ENCODE measurements around the gene MYH6. TPM values are rescaled to one million over a fixed set of nuclear protein-coding genes. Genes with fewer than 3 reads are reported as not detected.
"Not testable (repeated sequence)": the region's sequence is repeated elsewhere in the genome, so short reads cannot be mapped to it uniquely, and the experiment has no call there.

Gene MYH6
- total RNA-seq, 1 donor from 2014 or later, result 2.6 TPM

DNA sequence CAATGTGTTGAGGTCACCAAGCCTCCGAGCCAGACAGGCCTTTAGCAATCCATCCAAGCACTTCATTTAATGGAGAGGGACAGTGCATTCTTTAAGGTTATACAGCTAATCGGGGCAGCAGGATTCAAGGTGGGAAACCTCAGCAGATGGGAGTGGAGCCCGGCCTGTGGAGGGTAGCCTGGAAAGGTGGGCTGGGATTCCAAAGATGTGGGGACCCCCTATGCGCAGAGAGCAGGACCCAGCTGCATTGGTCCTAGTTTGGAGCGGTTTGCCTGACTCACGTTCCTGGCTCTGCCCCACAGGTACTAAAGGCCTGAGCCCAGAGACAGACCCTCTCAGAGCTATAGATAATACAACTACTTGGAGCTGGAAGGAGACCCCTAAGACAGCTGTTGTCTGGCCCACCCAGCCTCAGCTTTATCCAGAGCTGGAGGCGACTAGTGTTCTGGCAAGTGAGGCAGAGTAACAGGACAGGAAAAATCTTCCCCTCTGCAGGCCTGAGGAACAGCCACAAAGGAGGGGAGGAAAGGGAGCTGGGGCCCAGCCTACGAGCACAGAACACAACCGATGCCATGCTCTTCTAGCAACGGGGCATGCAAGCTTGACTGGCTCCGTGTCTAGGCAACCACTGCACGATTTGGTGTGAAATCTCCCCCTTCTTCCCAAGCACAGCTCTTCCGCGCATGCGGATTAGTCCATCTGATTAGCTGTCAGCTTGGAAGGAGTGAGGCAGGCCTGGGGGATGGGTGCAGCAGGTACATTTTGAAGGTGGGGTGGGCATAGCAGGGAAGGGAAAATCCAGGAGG is 28.5 kb upstream of the MYH6 start:
- DNase-seq (ENCODE audit: low read depth), result no peak

DNA sequence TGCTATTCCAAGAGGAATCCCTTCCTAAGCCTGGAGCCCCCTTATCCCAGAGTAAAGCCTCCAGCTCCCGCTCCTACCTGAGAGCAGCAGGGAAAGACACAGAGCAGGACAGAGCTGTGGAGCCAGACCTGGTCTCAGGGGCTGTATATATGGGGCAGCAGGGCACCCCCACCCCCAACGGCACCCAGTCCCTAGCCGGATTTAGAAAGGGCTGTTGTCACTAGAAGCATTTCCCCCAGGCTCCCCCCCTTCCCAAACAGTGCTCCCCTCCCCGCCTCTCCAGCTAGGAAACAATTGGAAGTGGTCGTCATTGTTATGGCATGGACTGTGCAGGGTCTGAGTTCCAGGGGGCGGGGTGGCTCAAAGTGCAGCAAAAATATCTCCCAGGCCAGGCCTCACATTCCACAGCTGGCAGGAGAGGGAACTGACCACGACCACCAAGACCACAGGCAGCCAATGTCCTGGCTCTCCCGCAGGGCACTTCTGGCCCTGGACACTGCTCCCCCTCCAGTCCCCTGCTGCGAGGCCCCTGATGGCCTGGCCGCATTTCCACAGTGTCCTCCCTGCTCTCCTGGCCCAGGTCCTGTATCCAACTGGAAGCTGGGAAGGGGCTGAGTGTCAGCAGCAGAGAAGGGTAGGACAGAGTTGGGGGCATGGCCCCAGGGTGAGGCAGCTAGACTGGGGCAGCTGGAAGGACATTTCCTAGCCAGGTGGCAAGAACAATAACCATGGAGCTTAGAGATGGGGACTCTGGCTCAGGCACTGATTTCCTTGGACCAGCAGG is 27.7 kb upstream of the MYH6 start, which contains the start of gene MYH7:
Gene MYH7, minus strand, starts transcription at position 118 of the 784 bp plus-strand sequence. CDS start 1,928 bp downstream, outside the sequence.
- peak; percentile 97 for DNase-seq (ENCODE audit: low read depth)

DNA sequence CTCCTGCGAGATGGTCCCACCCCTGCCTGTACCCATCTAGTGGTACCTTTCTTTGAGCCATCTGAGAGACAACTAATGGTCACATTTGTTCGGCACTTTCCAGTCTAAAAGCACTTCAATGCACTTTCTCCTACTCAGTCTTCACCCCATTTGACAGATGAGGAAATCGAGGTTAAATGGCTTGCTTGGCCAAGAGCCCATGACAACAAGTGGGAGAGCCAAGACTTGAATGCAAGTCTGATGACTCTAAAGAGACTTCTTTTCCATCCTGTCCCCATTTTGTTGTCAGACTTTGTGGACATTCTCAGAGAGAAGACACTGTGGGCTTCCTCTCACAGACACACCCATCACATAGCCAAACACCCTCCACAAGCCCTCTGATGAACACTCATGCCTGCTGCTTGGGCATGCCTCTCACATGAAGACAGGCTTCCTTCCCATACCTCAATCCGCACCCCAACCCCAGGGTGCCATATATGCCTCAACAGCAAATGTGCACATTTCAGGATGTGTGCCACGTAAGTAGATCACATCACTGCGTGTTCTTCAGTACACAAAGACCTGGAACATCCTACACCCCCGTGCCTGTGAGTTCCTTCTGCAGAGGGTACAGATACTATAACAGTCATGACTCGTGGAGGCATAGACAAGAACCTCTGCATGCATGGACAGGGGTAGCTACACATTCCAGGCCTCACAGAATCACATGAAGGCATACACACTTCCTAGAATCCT is 26.6 kb upstream of the MYH6 start:
- no peak for DNase-seq (ENCODE audit: low read depth)

DNA sequence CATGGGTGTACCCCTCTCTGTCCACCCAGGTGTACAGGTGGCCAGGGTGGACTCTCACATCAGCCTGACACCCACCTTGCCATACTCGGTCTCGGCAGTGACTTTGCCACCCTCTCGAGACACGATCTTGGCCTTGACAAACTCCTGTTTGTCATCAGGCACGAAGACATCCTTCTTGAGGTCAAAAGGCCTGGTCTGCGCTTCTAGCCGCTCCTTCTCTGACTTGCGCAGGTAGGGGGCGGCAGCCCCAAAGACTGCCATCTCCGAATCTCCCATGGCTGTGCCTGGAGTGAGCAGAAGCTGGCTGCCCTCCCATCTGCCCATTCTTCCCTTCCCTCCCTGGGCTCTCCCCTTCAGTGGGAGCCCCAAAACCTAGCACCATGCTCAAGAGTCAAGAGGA is 25.4 kb upstream of the MYH6 start:
- DNase-seq (ENCODE audit: low read depth), result no peak

DNA sequence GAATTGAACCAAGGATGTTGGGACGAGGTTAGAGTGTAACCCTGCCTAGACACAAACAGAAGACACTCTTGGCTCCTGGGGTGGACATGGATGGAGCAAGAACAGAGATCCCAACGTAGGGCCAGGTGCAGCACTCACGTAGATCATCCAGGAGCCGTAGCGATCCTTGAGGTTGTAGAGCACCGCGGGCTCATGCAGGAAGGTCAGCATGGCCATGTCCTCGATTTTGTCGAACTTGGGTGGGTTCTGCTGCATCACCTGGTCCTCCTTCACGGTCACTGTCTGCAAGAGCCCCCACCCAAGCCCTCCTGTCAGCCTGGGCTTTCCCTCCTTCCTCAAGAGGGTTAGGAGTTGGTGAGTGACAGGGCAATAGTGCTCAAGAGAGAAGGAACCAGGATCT is 24.9 kb upstream of the MYH6 start:
- DNase-seq (ENCODE audit: low read depth), result no peak

DNA sequence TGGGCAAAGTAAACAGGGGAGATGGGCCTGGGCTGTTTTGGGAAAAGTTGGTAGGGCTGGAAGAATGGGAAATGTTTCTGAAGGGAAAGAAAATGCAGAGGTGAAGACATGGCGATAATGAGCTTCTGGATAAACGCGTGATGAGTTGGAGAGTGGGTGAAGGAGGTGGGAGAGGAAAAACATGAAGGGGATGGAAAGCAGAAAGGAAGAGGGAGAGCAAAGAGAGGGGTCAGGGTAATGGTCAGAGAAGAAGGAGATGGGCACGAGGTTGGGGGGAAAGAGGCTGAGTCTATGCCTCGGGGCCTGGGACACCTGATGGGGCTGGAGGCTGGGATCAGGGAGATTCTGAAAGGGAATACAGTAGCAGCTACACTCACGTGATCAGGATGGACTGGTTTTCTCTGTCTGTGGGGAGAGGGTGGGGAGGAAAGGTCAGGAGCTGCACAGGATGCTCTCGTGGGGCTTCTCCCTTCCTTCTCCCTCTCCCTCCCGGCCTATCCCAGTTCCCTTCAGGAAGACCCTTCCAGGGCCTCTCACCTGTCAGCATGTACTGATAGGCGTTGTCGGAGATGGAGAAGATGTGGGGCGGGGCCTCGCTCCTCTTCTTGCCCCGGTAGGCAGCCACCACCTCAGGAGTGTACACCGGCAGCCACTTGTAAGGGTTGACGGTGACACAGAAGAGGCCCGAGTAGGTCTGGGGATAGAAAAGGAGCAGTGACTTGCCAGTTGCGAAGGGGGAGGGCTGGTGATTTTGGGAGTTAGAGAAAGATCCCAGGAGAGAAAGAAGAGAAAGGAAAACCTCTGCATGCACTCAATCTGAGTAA is 24.2 kb upstream of the MYH6 start:
- no peak for DNase-seq (ENCODE audit: low read depth)

DNA sequence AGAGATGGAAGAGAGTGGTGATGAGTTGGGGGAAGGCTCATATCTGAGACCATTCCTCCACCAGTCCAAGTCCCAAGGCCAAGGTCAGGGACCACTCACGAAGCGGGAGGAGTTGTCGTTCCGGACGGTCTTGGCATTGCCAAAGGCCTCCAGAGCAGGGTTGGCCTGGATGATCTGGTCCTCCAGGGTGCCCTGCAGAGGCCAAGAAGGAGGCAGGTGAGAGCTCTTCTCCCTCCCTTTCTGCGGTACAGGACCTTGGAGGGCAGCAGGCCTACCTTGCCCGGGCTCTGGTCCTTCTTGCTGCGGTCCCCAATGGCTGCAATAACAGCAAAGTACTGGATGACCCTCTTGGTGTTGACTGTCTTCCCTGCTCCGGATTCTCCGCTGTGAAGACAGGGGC is 23.4 kb upstream of the MYH6 start:
- no peak for DNase-seq (ENCODE audit: low read depth)

DNA sequence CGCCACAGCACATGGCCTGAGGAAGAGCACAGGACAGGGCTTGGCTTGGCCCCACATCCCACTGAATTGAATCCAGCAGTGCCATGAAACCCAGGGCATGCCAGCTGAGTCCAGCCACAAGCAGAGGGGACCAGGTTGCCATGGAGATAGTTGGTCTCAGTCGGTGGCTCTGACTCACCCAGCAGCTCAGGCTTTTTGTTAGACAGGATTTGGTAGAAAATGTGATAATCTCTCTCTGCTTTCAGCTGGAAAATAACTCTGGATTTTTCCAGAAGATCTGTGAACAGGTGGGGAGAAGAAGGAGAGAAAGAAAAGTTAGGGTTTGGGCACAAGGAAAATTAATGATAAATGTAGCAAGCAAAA is 22.6 kb upstream of the MYH6 start:
- DNase-seq (ENCODE audit: low read depth), result peak; percentile 89

DNA sequence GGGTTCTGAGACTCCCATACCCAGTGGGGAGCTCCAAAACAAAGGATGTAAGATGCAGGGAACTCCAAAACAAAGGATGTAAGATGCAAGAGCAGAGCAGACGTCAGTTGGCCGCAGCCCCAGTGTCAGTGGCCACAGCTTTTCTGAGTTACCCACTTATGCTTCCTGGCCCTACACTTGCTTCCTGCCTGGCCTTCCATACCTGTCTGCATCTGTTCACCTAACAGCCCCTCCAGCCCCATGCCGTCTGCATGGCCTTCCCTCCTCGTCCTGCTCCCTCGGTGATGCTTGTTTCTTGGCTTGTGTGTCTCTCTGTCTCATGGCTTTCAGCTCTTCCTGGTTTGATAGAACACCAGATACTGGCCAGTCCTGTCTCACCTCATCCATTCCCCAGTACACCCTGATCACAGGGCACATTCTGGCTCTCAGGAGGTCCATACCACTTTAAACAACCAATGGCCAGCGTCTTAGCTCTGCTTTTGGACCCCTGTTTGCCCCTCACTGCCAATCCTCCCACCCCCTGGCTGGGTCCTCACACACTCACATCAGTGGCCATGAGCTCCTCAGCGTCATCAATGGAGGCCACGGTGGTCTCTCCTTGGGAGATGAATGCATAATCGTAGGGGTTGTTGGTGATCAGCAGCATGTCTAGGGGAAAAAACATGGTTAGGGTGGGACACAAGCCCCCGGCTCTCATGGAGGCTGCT is 22.1 kb upstream of the MYH6 start:
- DNase-seq (ENCODE audit: low read depth), result no peak

DNA sequence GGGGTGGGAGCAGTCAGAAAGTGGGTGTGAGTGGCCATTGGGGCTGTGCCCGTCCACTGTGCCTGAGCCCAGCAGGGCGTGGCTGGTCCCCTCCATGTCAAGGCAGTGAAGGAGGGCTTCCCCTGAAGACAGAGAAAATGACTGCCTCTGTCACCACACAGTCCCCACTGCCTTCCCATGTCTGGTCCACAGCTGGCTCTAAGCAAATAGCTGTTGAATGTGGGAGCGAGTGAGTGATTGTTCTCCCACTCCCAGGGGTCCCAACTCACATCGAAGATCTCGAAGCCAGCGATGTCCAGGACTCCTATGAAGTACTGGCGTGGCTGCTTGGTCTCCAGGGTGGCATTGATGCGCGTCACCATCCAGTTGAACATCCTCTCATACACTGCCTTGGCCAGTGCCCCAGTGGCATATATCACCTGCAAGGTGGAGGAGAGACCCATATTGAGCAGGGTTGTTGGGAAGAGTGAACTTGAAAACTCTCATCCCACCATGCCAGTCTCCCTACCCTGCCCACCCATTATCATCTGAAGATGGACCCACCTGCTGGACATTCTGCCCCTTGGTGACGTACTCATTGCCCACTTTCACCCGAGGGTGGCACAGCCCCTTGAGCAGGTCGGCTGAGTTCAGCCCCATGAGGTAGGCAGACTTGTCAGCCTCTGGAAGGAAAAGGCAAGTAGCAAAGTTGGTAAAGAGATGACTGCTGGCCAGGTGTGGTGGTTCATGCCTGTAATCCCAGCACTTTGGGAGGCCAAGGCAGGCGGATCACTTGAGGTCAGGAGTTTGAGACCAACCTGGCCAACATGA is 20.8 kb upstream of the MYH6 start:
- no peak for DNase-seq (ENCODE audit: low read depth)

DNA sequence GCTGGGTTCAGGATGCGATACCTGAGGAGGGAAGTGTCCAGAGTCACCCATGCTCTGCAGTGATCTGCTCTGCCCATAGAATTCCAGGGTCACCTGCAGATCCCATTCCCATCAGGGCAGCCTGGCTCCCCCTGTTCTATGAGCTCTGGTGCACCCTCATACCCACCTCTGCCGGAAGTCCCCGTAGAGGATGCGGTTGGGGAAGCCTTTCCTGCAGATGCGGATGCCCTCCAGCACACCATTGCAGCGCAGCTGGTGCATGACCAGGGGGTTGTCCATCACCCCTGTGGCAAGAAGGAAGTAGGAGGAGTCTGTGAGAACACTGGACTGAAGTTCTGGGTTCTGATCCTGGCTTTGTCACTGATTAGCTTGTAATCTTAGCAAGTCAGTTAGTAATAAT is 17.7 kb upstream of the MYH6 start:
- not testable (repeated sequence) for DNase-seq (ENCODE audit: low read depth)

DNA sequence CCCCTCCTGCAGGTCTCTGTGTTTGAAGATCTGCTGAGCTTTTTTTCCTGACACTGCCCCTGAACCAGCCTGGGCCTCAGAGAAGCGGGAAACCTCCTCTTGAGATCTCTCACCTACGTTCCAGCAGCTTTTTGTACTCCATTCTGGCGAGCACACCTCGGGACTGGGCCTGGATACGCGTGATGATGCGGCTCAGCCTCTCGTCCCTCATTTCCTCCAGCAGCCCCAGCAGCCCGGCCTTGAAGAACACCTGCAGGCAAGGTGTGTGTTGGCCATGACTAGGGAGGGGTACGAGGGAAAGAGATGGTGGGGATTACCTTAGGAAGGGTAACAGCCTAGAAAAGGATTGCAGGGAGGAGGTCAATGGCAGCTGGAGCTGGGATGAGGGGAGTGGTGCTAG is 17.1 kb upstream of the MYH6 start:
- DNase-seq (ENCODE audit: low read depth), result no peak

DNA sequence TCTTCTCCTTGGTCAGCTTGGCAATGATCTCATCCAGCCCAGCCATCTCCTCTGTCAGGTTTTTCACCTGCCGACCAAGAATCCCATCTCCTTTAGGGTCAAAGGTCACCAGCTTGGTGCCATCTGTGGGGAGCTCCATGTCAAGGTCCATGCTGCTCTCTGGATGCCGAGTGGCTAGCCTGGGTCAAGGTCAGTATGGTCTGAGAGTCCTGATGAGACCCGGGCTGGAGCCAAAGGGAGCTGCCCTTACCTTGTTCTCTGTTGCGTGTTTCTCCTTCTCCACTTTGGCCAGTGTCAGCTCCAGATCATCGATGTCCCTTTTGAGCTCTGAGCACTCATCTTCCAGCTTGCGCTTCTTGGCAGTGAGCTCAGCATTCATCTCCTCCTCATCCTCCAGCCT is 15.6 kb upstream of the MYH6 start:
- DNase-seq (ENCODE audit: low read depth), result no peak

DNA sequence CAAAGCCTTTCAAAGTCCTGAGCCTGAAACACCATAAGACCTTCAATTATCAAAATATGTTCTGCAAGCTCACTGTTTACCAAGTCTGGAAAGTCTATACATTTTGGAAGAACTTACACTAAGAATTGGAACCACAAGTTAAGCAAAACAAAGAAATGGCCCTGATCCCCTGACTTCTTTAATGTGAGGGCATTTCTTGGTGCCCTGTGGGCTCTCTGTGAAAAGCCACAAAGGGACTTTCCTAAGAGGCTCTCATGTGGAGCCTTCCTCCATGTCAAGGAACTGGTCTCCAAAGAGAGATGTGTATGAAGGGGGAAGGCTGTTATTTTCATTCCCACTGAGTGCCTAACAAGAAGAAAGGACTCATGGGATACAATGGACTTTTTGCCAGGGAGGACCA is 13.5 kb upstream of the MYH6 start:
- no peak for DNase-seq (ENCODE audit: low read depth)

DNA sequence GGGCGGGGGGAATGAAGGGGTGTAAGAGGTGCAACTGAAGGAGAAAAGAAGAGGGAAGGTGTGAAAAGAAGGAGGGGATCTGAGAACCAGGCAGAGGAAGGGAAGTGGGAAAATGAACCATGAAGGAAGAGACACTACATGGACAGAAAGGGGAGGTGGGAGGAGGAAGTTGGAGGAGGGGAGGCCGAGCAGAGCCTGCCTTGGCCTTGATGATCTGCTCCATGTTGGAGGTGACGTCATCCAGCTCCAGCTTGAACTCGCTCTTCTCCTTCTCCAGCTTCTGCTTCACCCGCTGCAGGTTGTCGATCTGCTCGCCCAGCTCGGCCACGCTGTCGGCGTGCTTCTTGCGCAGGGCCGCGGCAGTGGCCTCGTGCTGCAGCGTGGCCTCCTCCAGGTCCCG is 11.6 kb upstream of the MYH6 start:
- not testable (repeated sequence) for DNase-seq (ENCODE audit: low read depth)

DNA sequence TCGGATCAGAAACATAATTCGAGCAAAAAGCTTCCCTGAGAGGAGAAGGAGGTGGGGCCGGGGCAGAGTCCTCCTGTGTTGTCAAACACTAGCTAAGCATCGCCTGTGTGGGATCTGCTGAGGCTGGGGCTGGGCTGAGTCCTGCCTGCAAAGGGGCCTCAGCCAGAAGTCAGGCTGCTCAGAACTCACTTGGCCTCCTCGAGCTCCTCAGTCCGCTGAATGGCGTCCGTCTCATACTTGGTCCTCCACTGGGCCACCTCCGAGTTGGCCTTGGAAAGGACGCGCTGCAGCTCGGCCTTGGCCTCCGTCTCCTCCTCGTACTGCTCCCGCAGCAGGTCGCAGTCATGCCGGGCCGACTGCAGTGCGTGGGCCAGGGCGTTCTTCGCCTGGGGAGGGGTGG is 9.9 kb upstream of the MYH6 start:
- no peak for DNase-seq (ENCODE audit: low read depth)

DNA sequence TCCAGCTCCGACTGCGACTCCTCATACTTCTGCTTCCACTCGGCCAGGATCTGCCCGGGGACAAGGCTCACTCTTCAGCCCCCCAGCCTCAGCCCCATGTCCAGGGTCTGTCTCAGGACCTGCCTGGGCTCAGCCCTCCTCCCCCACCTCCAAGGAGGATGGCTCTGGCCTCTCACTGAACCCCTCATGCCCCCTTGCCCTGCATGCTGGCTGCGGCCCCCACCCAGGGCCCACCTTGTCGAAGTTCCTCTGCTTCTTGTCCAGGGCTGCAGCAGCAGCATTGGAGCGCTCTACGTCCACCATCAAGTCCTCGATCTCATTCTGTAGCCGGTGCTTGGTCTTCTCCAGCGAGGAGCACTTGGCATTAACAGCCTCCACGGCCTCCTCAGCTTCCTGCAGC is 9.2 kb upstream of the MYH6 start:
- DNase-seq (ENCODE audit: low read depth), result not testable (repeated sequence)

DNA sequence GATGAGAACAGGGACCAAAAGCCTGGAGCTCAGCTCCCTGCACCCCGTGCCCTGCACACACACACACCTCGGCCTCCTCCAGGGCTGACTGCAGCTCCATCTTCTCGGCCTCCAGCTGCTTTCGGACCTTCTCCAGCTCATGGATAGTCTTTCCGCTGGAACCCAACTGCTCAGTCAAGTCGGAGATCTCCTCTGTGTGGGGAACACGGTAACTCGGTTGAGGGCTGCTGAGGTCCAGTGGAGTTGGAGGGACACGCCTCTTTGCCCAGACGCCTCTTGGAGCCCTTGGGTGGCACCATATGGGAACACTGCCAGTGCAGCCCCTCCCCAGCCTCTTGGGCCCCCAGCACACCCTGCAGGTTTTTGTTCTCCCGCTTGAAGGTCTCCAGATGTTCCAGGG is 8.7 kb upstream of the MYH6 start:
- DNase-seq (ENCODE audit: low read depth), result no peak
